Cardiac muscle cell (in vitro differentiated cells and primary cell): ENCODE measurements around the gene PDE2A. TPM values are rescaled to one million over a fixed set of nuclear protein-coding genes. Genes with fewer than 3 reads are reported as not detected.

ENCODE experiments used
- DNase-seq, 2 donors: peaks; one replicate each; pipeline versions ENCODE4 v3.0.0 to v3.0.0-alpha.2; 2010 to 2017; ENCODE audit warnings: low read depth in 1 of 2, low spot score in 1 of 2
- H3K27ac ChIP-seq: fragments of 200-600 bp; sonication (generic); 2 replicates; pipeline ENCODE4 v1.5.1; 2016
- H3K27me3 ChIP-seq: fragments of 200-600 bp; sonication (generic); 2 replicates; pipeline ENCODE4 v1.6.0; 2016; ENCODE audit warnings: control low read depth
- H3K36me3 ChIP-seq: fragments of 200-600 bp; sonication (generic); 2 replicates; pipeline ENCODE4 v1.5.1; 2016; ENCODE audit warnings: control low read depth
- H3K4me1 ChIP-seq: fragments of 200-600 bp; sonication (generic); 2 replicates; pipeline ENCODE4 v1.8.1; 2017; ENCODE audit warnings: low read depth, mild to moderate bottlenecking, mixed run types
- H3K4me3 ChIP-seq: fragments of 200-600 bp; sonication (generic); 2 replicates; pipeline ENCODE4 v1.5.1; 2016; ENCODE audit warnings: mild to moderate bottlenecking
- H3K9me3 ChIP-seq: fragments of 200-600 bp; sonication (generic); 2 replicates; pipeline ENCODE4 v1.5.1; 2017; ENCODE audit warnings: low read depth, mild to moderate bottlenecking, control low read depth
- CTCF ChIP-seq: IDR thresholded peaks from 2 replicates; pipeline ENCODE4 v1.5.1; 2012; ENCODE audit warnings: low read depth, mild to moderate bottlenecking, low read length
- polyA plus RNA-seq: library from polyadenylated mRNA; unstranded; fragments of >200 nt; fragmentation: Nextera tagmentation; extraction: Ambion mirVana; gene quantifications from 2 replicates; pipeline ENCODE4 v1.2.1, GENCODE V29; 2016
- total RNA-seq: library from RNA; depleted of rRNA; stranded (reverse); fragments of >200 nt; gene quantifications from 2 replicates; pipeline ENCODE4 v1.2.3, GENCODE V29; 2016

The PDE2A gene
- total and polyA plus RNA-seq, 2 experiments from 2014 or later, result 0.92 TPM; not detected in 1

GRCh38 chr11:72627594-72628281, 46.5 kb downstream of the PDE2A start:
- H3K27ac ChIP-seq, result no peak overlapping the region
- no peaks in the 10 kb centered on the region for H3K9me3 ChIP-seq
- H3K4me1 ChIP-seq, result peaks cover 19% of the 10 kb centered on the region
- no peak for DNase-seq
- peaks cover 2% of the 10 kb centered on the region for H3K27me3 ChIP-seq
- no peak for TF ChIP-seq CTCF
- no peak overlapping the region for H3K4me3 ChIP-seq
- H3K36me3 ChIP-seq, result no peaks in the 10 kb centered on the region

- peak in 1 of 2 donors; percentile 49 for DNase-seq
- H3K27me3 ChIP-seq, result peaks cover 2% of the 10 kb centered on the region
- H3K36me3 ChIP-seq, result no peaks in the 10 kb centered on the region
- no peak for TF ChIP-seq CTCF
- peaks cover 13% of the 10 kb centered on the region for H3K4me1 ChIP-seq
- H3K27ac ChIP-seq, result no peak overlapping the region
- H3K4me3 ChIP-seq, result no peak overlapping the region
- no peaks in the 10 kb centered on the region for H3K9me3 ChIP-seq
Observed at GRCh38 chr11:72626414-72626936, 47.7 kb downstream of the PDE2A start.

GRCh38 chr11:72625691-72626413, 48.4 kb downstream of the PDE2A start:
- no peaks in the 10 kb centered on the region for H3K36me3 ChIP-seq
- H3K9me3 ChIP-seq, result no peaks in the 10 kb centered on the region
- no peak overlapping the region for H3K4me3 ChIP-seq
- peaks cover 2% of the 10 kb centered on the region for H3K27me3 ChIP-seq
- TF ChIP-seq CTCF, result no peak
- H3K27ac ChIP-seq, result peak overlapping the region; percentile 59
- peak; percentile 37 to 66 for DNase-seq
- H3K4me1 ChIP-seq, result peaks cover 13% of the 10 kb centered on the region

- no peak for DNase-seq
Observed at GRCh38 chr11:72624496-72625201, 49.6 kb downstream of the PDE2A start.

More at GRCh38 chr11:72624496-72625201, 49.6 kb downstream of the PDE2A start:
- H3K27me3 ChIP-seq, result peaks cover 2% of the 10 kb centered on the region
- no peak overlapping the region for H3K4me3 ChIP-seq
- H3K27ac ChIP-seq, result no peak overlapping the region
- H3K4me1 ChIP-seq, result peaks cover 13% of the 10 kb centered on the region
- no peaks in the 10 kb centered on the region for H3K36me3 ChIP-seq
- no peaks in the 10 kb centered on the region for H3K9me3 ChIP-seq
- no peak for TF ChIP-seq CTCF
